DOHH2 (cell line): ENCODE measurements around the gene UNC13B.

Experiments used
- H3F3A ChIP-seq: fragments of 200-600 bp; sonication (generic), shearing (Covaris generic); 2 replicates; pipeline ENCODE4 v1.6.0; 2016; ENCODE audit warnings: antibody characterized with exemption, mild to moderate bottlenecking; ENCODE audit not compliant: control insufficient read depth, insufficient read depth
- H3K27ac ChIP-seq: fragments of 200-600 bp; sonication (generic); 2 replicates; pipeline ENCODE4 v1.5.1; 2014; ENCODE audit warnings: low read depth, mild to moderate bottlenecking, low read length, moderate library complexity
- H3K27me3 ChIP-seq: fragments of 200-600 bp; sonication (generic); 2 replicates; pipeline ENCODE4 v1.6.1; 2014; ENCODE audit warnings: mild to moderate bottlenecking, low read length, mixed read lengths; ENCODE audit not compliant: control insufficient read depth
- H3K36me3 ChIP-seq: fragments of 200-600 bp; sonication (generic); 2 replicates; pipeline ENCODE4 v1.6.1; 2014; ENCODE audit warnings: mild to moderate bottlenecking, low read length, moderate library complexity, mixed read lengths; ENCODE audit not compliant: control insufficient read depth
- H3K4me1 ChIP-seq: fragments of 200-600 bp; sonication (generic); 2 replicates; pipeline ENCODE4 v1.6.1; 2014; ENCODE audit warnings: mild to moderate bottlenecking, low read length, mixed read lengths; ENCODE audit not compliant: control insufficient read depth
- H3K4me2 ChIP-seq: fragments of 200-600 bp; sonication (generic); 2 replicates; pipeline ENCODE4 v1.6.0; 2014; ENCODE audit warnings: mild to moderate bottlenecking, low read length, moderate library complexity
- H3K4me3 ChIP-seq: fragments of 200-600 bp; sonication (generic); 2 replicates; pipeline ENCODE4 v1.5.1; 2014; ENCODE audit warnings: mild to moderate bottlenecking, low read length, mixed read lengths
- H3K79me2 ChIP-seq: fragments of 200-600 bp; sonication (generic); 2 replicates; pipeline ENCODE4 v1.6.1; 2014; ENCODE audit warnings: mild to moderate bottlenecking, low read length, mixed read lengths; ENCODE audit not compliant: control insufficient read depth
- H3K9me2 ChIP-seq: fragments of 200-600 bp; sonication (generic); replicated peaks from 2 replicates; pipeline ENCODE4 v1.6.1; 2014; ENCODE audit warnings: mild to moderate bottlenecking, low read length, mixed read lengths; ENCODE audit not compliant: control insufficient read depth
- H3K9me3 ChIP-seq: fragments of 200-600 bp; sonication (generic); 2 replicates; pipeline ENCODE4 v1.6.1; 2014; ENCODE audit warnings: antibody characterized with exemption, low read length, mixed read lengths; ENCODE audit not compliant: control insufficient read depth, insufficient read depth
- H4K20me1 ChIP-seq: fragments of 200-600 bp; sonication (generic); 2 replicates; pipeline ENCODE4 v1.6.0; 2014; ENCODE audit warnings: low read depth, mild to moderate bottlenecking, antibody characterized with exemption, low read length, moderate library complexity; ENCODE audit not compliant: control insufficient read depth, insufficient read depth
- EZH2phosphoT487 ChIP-seq: fragments of 200-600 bp; sonication (generic); IDR thresholded peaks from 2 replicates; pipeline ENCODE4 v1.6.1; 2017; ENCODE audit warnings: borderline replicate concordance, mild to moderate bottlenecking, antibody characterized with exemption, low read length, moderate library complexity, mixed read lengths
- TF ChIP-seq, protein P1 (sequence below): fragments of 200-600 bp; sonication (generic); IDR thresholded peaks from one replicate; pipeline ENCODE4 v1.5.1; 2014; ENCODE audit warnings: antibody characterized with exemption, mild to moderate bottlenecking, low read depth, low read length; ENCODE audit not compliant: poor library complexity, severe bottlenecking

UNC13B gene

DNA sequence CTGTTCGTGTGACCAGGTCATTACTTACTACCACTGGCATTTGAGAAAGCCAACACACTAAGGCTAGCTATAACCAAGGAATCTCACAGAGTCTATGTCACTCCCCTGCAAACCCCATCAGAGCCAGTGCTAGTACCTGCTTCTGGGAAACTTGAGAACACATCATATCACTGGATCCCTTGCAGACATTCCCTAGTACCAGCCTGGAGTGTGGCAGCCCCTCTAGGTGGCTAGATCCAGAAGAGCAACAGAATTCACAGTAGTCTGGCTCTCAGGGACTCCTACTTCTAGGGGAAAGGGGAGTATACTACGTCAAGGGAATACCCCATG, 254.3 kb downstream of the UNC13B start:
- no peaks in the 10 kb centered on the region for H3K4me1 ChIP-seq
- H4K20me1 ChIP-seq = no peaks in the 10 kb centered on the region
- H3F3A ChIP-seq = no peaks in the 10 kb centered on the region
- H3K79me2 ChIP-seq = no peaks in the 10 kb centered on the region
- no peaks in the 10 kb centered on the region for H3K9me3 ChIP-seq
- 0 out of 2 replicates have a peak, but pooled peaks cover 3% of the 10 kb centered on the region for H3K27me3 ChIP-seq
- H3K27ac ChIP-seq = no peak overlapping the region
- TF ChIP-seq, protein P1, sequence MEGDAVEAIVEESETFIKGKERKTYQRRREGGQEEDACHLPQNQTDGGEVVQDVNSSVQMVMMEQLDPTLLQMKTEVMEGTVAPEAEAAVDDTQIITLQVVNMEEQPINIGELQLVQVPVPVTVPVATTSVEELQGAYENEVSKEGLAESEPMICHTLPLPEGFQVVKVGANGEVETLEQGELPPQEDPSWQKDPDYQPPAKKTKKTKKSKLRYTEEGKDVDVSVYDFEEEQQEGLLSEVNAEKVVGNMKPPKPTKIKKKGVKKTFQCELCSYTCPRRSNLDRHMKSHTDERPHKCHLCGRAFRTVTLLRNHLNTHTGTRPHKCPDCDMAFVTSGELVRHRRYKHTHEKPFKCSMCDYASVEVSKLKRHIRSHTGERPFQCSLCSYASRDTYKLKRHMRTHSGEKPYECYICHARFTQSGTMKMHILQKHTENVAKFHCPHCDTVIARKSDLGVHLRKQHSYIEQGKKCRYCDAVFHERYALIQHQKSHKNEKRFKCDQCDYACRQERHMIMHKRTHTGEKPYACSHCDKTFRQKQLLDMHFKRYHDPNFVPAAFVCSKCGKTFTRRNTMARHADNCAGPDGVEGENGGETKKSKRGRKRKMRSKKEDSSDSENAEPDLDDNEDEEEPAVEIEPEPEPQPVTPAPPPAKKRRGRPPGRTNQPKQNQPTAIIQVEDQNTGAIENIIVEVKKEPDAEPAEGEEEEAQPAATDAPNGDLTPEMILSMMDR = no peak
- TF ChIP-seq EZH2phosphoT487 = no peak
- no peak overlapping the region for H3K4me2 ChIP-seq
- no peak overlapping the region for H3K4me3 ChIP-seq
- H3K36me3 ChIP-seq = no peaks in the 10 kb centered on the region
- H3K9me2 ChIP-seq = no peaks in the 10 kb centered on the region

GRCh38 chr9:35422346-35422745, 260.5 kb downstream of the UNC13B start:
- H3F3A ChIP-seq = no peaks in the 10 kb centered on the region
- H3K79me2 ChIP-seq = no peaks in the 10 kb centered on the region
- no peaks in the 10 kb centered on the region for H4K20me1 ChIP-seq
- H3K4me1 ChIP-seq = no peaks in the 10 kb centered on the region
- H3K27me3 ChIP-seq = no peaks in the 10 kb centered on the region; the same call in 1 of the 2 replicates
- no peaks in the 10 kb centered on the region for H3K9me3 ChIP-seq
- H3K9me2 ChIP-seq = no peaks in the 10 kb centered on the region
- TF ChIP-seq, protein P1 = no peak
- no peak for TF ChIP-seq EZH2phosphoT487
- H3K4me2 ChIP-seq = no peak overlapping the region
- H3K36me3 ChIP-seq = no peaks in the 10 kb centered on the region
- no peak overlapping the region for H3K4me3 ChIP-seq
- H3K27ac ChIP-seq = no peak overlapping the region

GRCh38 chr9:35422753-35423152, 260.9 kb downstream of the UNC13B start:
- Histone ChIP-seq H4K20me1 (no peaks in the 10 kb centered on the region), H3K27ac (no peak overlapping the region), H3K4me1 (no peaks in the 10 kb centered on the region), H3K4me3 (no peak overlapping the region), H3K9me3 (no peaks in the 10 kb centered on the region), H3F3A (no peaks in the 10 kb centered on the region), H3K79me2 (no peaks in the 10 kb centered on the region), H3K4me2 (no peak overlapping the region), H3K9me2 (no peaks in the 10 kb centered on the region), H3K27me3 (no peaks in the 10 kb centered on the region; the same call in 1 of the 2 replicates), H3K36me3 (no peaks in the 10 kb centered on the region)
- TF ChIP-seq, protein P1 = no peak
- TF ChIP-seq EZH2phosphoT487 = no peak

DNA sequence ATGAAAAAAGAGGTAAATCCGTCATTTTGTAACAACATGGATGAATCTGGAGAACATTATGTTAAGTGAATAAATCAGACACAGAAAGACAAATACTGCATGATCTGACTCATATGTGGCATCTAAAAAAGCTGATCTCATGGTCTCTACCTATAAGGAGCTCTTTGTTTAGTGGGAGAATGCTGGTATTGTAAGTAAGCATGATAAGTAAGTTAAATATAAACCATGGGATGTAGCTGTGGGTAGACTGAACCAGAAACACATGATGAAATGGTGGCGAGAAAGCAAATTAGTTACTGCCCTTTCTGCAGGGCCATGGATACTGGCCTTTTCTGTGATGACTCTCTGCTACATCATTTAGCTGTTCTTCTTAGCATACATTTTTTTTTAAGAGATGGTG, 261.7 kb downstream of the UNC13B start:
- H3F3A ChIP-seq = no peaks in the 10 kb centered on the region
- H3K4me1 ChIP-seq = no peaks in the 10 kb centered on the region
- no peak overlapping the region for H3K4me3 ChIP-seq
- peaks cover 3% of the 10 kb centered on the region for H3K27me3 ChIP-seq
- H3K9me3 ChIP-seq = no peaks in the 10 kb centered on the region
- H3K79me2 ChIP-seq = no peaks in the 10 kb centered on the region
- no peaks in the 10 kb centered on the region for H4K20me1 ChIP-seq
- no peak overlapping the region for H3K27ac ChIP-seq
- TF ChIP-seq, protein P1 = no peak
- TF ChIP-seq EZH2phosphoT487 = no peak
- no peak overlapping the region for H3K4me2 ChIP-seq
- H3K9me2 ChIP-seq = no peaks in the 10 kb centered on the region
- no peaks in the 10 kb centered on the region for H3K36me3 ChIP-seq
